HG03064 (cell line): Measurements from ENCODE around the gene ANO3.
"Not testable (repeated sequence)": the region's sequence is repeated elsewhere in the genome, so short reads cannot be mapped to it uniquely, and the experiment has no call there.

Experiments used
- ATAC-seq: cut with Tn5 transposase; IDR thresholded peaks from one replicate; pipeline ENCODE4 v1.9.1; 2021; ENCODE audit warnings: low read depth; ENCODE audit not compliant: unreplicated experiment

ANO3 gene

GRCh38 chr11:26618441-26618840 lies 286.5 kb downstream of the ANO3 start:
- ATAC-seq: no peak

GRCh38 chr11:26620282-26621045 lies 288.5 kb downstream of the ANO3 start:
- ATAC-seq: no peak

GRCh38 chr11:26621132-26621531 lies 289.2 kb downstream of the ANO3 start:
- no peak for ATAC-seq

- no peak for ATAC-seq
Measured at GRCh38 chr11:26622181-26622580, 290.3 kb downstream of the ANO3 start.

GRCh38 chr11:26623076-26623659 lies 291.2 kb downstream of the ANO3 start:
- ATAC-seq: no peak

- no peak for ATAC-seq
Measured at GRCh38 chr11:26626346-26626745, 294.4 kb downstream of the ANO3 start.

- no peak for ATAC-seq
Measured at GRCh38 chr11:26632691-26633159, 300.8 kb downstream of the ANO3 start.

GRCh38 chr11:26643314-26643713 lies 311.4 kb downstream of the ANO3 start:
- not testable (repeated sequence) for ATAC-seq

GRCh38 chr11:26649884-26650283 lies 318.0 kb downstream of the ANO3 start:
- peak; percentile 75 for ATAC-seq

- no peak for ATAC-seq
Measured at GRCh38 chr11:26651916-26652315, 320.0 kb downstream of the ANO3 start.

GRCh38 chr11:26655287-26655686 lies 323.4 kb downstream of the ANO3 start:
- no peak for ATAC-seq

- no peak for ATAC-seq
Measured at GRCh38 chr11:26662916-26663315, 331.0 kb downstream of the ANO3 start.

- ATAC-seq: no peak
Measured at GRCh38 chr11:26665036-26665435, 333.1 kb downstream of the ANO3 start.

GRCh38 chr11:26665946-26666345 lies 334.0 kb downstream of the ANO3 start:
- no peak for ATAC-seq

- no peak for ATAC-seq
Measured at GRCh38 chr11:26675233-26675928, 343.5 kb downstream of the ANO3 start.

GRCh38 chr11:26676641-26677040 lies 344.7 kb downstream of the ANO3 start:
- ATAC-seq: no peak

- ATAC-seq: no peak
Measured at GRCh38 chr11:26677566-26677965, 345.6 kb downstream of the ANO3 start.

- no peak for ATAC-seq
Measured at GRCh38 chr11:26687351-26687750, 355.4 kb downstream of the ANO3 start.

- no peak for ATAC-seq
Measured at GRCh38 chr11:26688701-26689100, 356.8 kb downstream of the ANO3 start.

- ATAC-seq: no peak
Measured at GRCh38 chr11:26696330-26696729, 364.4 kb downstream of the ANO3 start.

GRCh38 chr11:26698224-26698623 lies 366.3 kb downstream of the ANO3 start:
- no peak for ATAC-seq
